ENCODE measurements around the gene FAHD1.

The FAHD1 gene

GRCh38 chr16:1819611-1820010, 7.4 kb upstream of the FAHD1 start:
- Mint-ChIP-seq H3K4me3 (no peak overlapping the region), H3K4me1 (peaks cover 10% of the 10 kb centered on the region), H3K27me3 (no peaks in the 10 kb centered on the region), H3K9me3 (no peaks in the 10 kb centered on the region), H3K27ac (peak overlapping the region in 1 of 2 donors; percentile 86)
- ATAC-seq (no peak), DNase-seq (no peak)

GRCh38 chr16:1820096-1820945, 6.7 kb upstream of the FAHD1 start:
- H3K9me3 Mint-ChIP-seq = no peaks in the 10 kb centered on the region
- no peak overlapping the region for H3K4me3 Mint-ChIP-seq
- no peak for ATAC-seq
- no peak overlapping the region for H3K27ac Mint-ChIP-seq
- no peaks in the 10 kb centered on the region for H3K27me3 Mint-ChIP-seq
- H3K4me1 Mint-ChIP-seq = peaks cover 14% of the 10 kb centered on the region
- DNase-seq = no peak

GRCh38 chr16:1820946-1821290, 6.1 kb upstream of the FAHD1 start:
- no peak overlapping the region for H3K27ac Mint-ChIP-seq
- no peaks in the 10 kb centered on the region for H3K27me3 Mint-ChIP-seq
- peaks cover 19% of the 10 kb centered on the region for H3K4me1 Mint-ChIP-seq
- DNase-seq (no peak), ATAC-seq (no peak)
- no peak overlapping the region for H3K4me3 Mint-ChIP-seq
- H3K9me3 Mint-ChIP-seq = no peaks in the 10 kb centered on the region

GRCh38 chr16:1821861-1822611, 5.0 kb upstream of the FAHD1 start:
- DNase-seq (no peak), ATAC-seq (no peak)
- Mint-ChIP-seq H3K4me1 (peaks cover 19% of the 10 kb centered on the region), H3K4me3 (no peak overlapping the region), H3K9me3 (no peaks in the 10 kb centered on the region), H3K27me3 (no peaks in the 10 kb centered on the region), H3K27ac (no peak overlapping the region)

- peaks cover 25% of the 10 kb centered on the region for H3K4me1 Mint-ChIP-seq
- DNase-seq = no peak
- no peak for ATAC-seq
- no peak overlapping the region for H3K4me3 Mint-ChIP-seq
- H3K9me3 Mint-ChIP-seq = no peaks in the 10 kb centered on the region
- no peaks in the 10 kb centered on the region for H3K27me3 Mint-ChIP-seq
- no peak overlapping the region for H3K27ac Mint-ChIP-seq
Measured at GRCh38 chr16:1822801-1823200, 4.2 kb upstream of the FAHD1 start.

- H3K27me3 Mint-ChIP-seq = no peaks in the 10 kb centered on the region
- DNase-seq (no peak), ATAC-seq (no peak)
- peak overlapping the region in 1 of 2 donors; percentile 54 for H3K27ac Mint-ChIP-seq
- no peaks in the 10 kb centered on the region for H3K9me3 Mint-ChIP-seq
- peaks cover 28% of the 10 kb centered on the region for H3K4me1 Mint-ChIP-seq
- H3K4me3 Mint-ChIP-seq = no peak overlapping the region
Measured at GRCh38 chr16:1823821-1824220, 3.2 kb upstream of the FAHD1 start.

GRCh38 chr16:1825381-1825863, 1.6 kb upstream of the FAHD1 start:
- Mint-ChIP-seq H3K27ac (peak overlapping the region in 1 of 2 donors; percentile 84), H3K9me3 (no peaks in the 10 kb centered on the region), H3K4me1 (peaks cover 42% of the 10 kb centered on the region), H3K27me3 (no peaks in the 10 kb centered on the region), H3K4me3 (peak overlapping the region; percentile 76 to 85)
- DNase-seq (no peak), ATAC-seq (no peak)

GRCh38 chr16:1825864-1826690, 929 bp upstream of the FAHD1 start:
- ATAC-seq (peak; percentile 86), DNase-seq (peak; percentile 78 to 85)
- Mint-ChIP-seq H3K4me3 (peak overlapping the region; percentile 76 to 85), H3K27ac (peak overlapping the region in 1 of 2 donors; percentile 84), H3K9me3 (no peaks in the 10 kb centered on the region), H3K27me3 (no peaks in the 10 kb centered on the region), H3K4me1 (peaks cover 48% of the 10 kb centered on the region)

GRCh38 chr16:1828645-1829410, 1.8 kb downstream of the FAHD1 start:
- ATAC-seq (no peak), DNase-seq (no peak)
- no peaks in the 10 kb centered on the region for H3K9me3 Mint-ChIP-seq
- H3K4me1 Mint-ChIP-seq = peaks cover 46% of the 10 kb centered on the region
- H3K27me3 Mint-ChIP-seq = no peaks in the 10 kb centered on the region
- no peak overlapping the region for H3K27ac Mint-ChIP-seq
- peak overlapping the region in 1 of 2 donors; percentile 95 for H3K4me3 Mint-ChIP-seq

- H3K27me3 Mint-ChIP-seq = no peaks in the 10 kb centered on the region
- no peak for ATAC-seq
- H3K27ac Mint-ChIP-seq = no peak overlapping the region
- H3K9me3 Mint-ChIP-seq = no peaks in the 10 kb centered on the region
- DNase-seq = no peak
- peaks cover 34% of the 10 kb centered on the region for H3K4me1 Mint-ChIP-seq
- H3K4me3 Mint-ChIP-seq = no peak overlapping the region
Measured at GRCh38 chr16:1830213-1830612, 3.2 kb downstream of the FAHD1 start.

- Mint-ChIP-seq H3K9me3 (no peaks in the 10 kb centered on the region), H3K27ac (no peak overlapping the region), H3K4me1 (peaks cover 28% of the 10 kb centered on the region), H3K27me3 (no peaks in the 10 kb centered on the region), H3K4me3 (no peak overlapping the region)
- DNase-seq (no peak), ATAC-seq (no peak)
Measured at GRCh38 chr16:1831186-1832075, 4.4 kb downstream of the FAHD1 start.

GRCh38 chr16:1832838-1833454, 5.9 kb downstream of the FAHD1 start:
- H3K27me3 Mint-ChIP-seq = no peaks in the 10 kb centered on the region
- no peaks in the 10 kb centered on the region for H3K9me3 Mint-ChIP-seq
- peaks cover 21% of the 10 kb centered on the region for H3K4me1 Mint-ChIP-seq
- H3K4me3 Mint-ChIP-seq = no peak overlapping the region
- no peak for ATAC-seq
- DNase-seq = no peak
- peak overlapping the region in 1 of 2 donors; percentile 40 for H3K27ac Mint-ChIP-seq

GRCh38 chr16:1834096-1834495, 7.1 kb downstream of the FAHD1 start:
- Mint-ChIP-seq H3K27me3 (no peaks in the 10 kb centered on the region), H3K4me1 (peaks cover 17% of the 10 kb centered on the region), H3K27ac (no peak overlapping the region), H3K9me3 (no peaks in the 10 kb centered on the region), H3K4me3 (no peak overlapping the region)
- ATAC-seq = no peak
- no peak for DNase-seq

- no peak overlapping the region for H3K27ac Mint-ChIP-seq
- no peak for ATAC-seq
- DNase-seq = no peak
- H3K9me3 Mint-ChIP-seq = no peaks in the 10 kb centered on the region
- H3K4me3 Mint-ChIP-seq = no peak overlapping the region
- no peaks in the 10 kb centered on the region for H3K27me3 Mint-ChIP-seq
- no peaks in the 10 kb centered on the region for H3K4me1 Mint-ChIP-seq
Measured at GRCh38 chr16:1839554-1839953, 12.5 kb downstream of the FAHD1 start.
